Breast epithelium (tissue), 4 donors: ENCODE measurements around the gene SPIB. TPM values are rescaled to one million over a fixed set of nuclear protein-coding genes. Genes with fewer than 3 reads are reported as not detected.

Experiments used
- DNase-seq, 2 donors: peaks; one replicate each; pipeline ENCODE4 v3.0.0-alpha.2; 2019; ENCODE audit warnings: low spot score in 2 of 2
- H3K27ac ChIP-seq, 2 donors: fragments of 200-600 bp; sonication (generic) in 1 of 2; one replicate each; pipeline ENCODE4 v1.5.1; 2016 to 2019; ENCODE audit warnings: mild to moderate bottlenecking in 1 of 2
- H3K27me3 ChIP-seq, 2 donors: fragments of 200-600 bp; sonication (generic) in 1 of 2; one replicate each; pipeline versions ENCODE4 v1.5.1 to v1.6.0; 2017 to 2019; ENCODE audit warnings: control low read depth in 1 of 2, mild to moderate bottlenecking in 1 of 2
- H3K36me3 ChIP-seq: fragments of 200-600 bp; one replicate; pipeline ENCODE4 v1.5.1; 2019
- H3K4me1 ChIP-seq, 2 donors: fragments of 200-600 bp; sonication (generic); one replicate each; pipeline ENCODE4 v1.5.1; 2016 to 2019; ENCODE audit warnings: control low read depth in 1 of 2
- H3K4me3 ChIP-seq, 3 donors: fragments of 200-600 bp; sonication (generic); 1 replicate in 2 of 3; 2 replicates in 1 of 3; pipeline ENCODE4 v1.5.1; 2016 to 2019; ENCODE audit warnings: mild to moderate bottlenecking in 3 of 3, moderate library complexity in 2 of 3
- H3K9me3 ChIP-seq, 2 donors: fragments of 200-600 bp; sonication (generic) in 1 of 2; one replicate each; pipeline ENCODE4 v1.5.1; 2016 to 2019; ENCODE audit warnings: control low read depth in 1 of 2
- POLR2A ChIP-seq: fragments of 450-650 bp; IDR thresholded peaks from one replicate; pipeline ENCODE4 v1.6.1; 2016; ENCODE audit warnings: antibody characterized with exemption, mild to moderate bottlenecking, moderate library complexity
- POLR2AphosphoS5 ChIP-seq, 3 donors: sonication (generic); formaldehyde crosslinking; IDR thresholded peaks; one replicate each; pipeline ENCODE4 v1.6.1; 2017; ENCODE audit warnings: antibody characterized with exemption in 3 of 3
- intact Hi-C: fragments of 100-400 bp; cut with DNase I; formaldehyde crosslinking; loops from one replicate; pipeline ENCODE4 v1.15.1; 2023; ENCODE audit warnings: low total_unique reads
- total RNA-seq, 3 donors: library from RNA; depleted of rRNA; stranded (reverse); fragments of >200 nt; gene quantifications; one replicate each; pipeline ENCODE4 v1.1.0, GENCODE V29; 2016
- TF ChIP-seq, protein P1 (sequence below), 3 donors: fragments of 450-650 bp; IDR thresholded peaks; one replicate each; pipeline ENCODE4 v1.5.1; 2016 to 2017; ENCODE audit warnings: antibody characterized with exemption in 3 of 3, mild to moderate bottlenecking in 3 of 3, moderate library complexity in 3 of 3

SPIB gene
- total RNA-seq, 3 donors from 2014 or later, result 0.33 TPM; not detected in 2

DNA sequence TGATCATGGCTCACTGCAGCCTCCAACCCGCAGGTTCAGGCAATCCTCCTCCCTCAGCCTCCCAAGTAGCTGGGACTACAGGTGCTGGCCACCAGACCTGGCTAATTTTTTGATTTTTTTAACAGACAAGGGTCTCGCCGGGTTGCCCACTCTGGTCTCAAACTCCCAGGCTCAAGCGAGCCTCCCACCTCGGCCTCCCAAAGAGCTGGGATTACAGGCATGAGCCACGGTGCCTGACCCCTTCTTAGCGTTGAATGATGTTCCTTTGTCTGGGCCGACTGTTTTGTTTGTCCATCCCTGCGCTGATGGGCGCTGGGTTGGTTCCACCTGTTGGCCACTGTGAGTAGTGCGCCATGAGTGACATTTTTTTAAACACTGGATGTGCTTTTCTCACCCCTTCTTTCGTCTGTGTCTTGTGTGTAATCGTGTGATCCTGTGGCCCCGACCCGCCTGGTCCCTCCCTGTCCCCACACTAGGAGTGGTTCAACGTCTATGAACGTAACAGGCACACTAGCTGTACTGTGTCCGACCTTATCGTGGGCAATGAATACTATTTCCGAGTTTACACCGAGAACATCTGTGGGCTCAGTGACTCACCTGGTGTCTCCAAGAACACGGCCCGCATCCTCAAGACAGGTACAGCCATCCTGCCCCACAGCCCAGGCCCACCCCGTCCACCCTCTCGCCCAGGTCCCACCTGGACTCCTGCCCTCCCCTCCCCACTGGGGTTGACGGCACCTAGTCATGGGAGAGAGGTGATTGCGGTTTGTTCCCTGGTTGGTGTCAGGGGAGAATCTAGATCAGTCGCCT lies 42.5 kb downstream of the SPIB start:
- no peak overlapping the region for H3K27ac ChIP-seq
- no peaks in the 10 kb centered on the region for H3K4me1 ChIP-seq
- intact Hi-C loops, result no loop called here
- no peak overlapping the region for H3K4me3 ChIP-seq
- peaks cover 3 to 42% of the 10 kb centered on the region in 2 donors for H3K27me3 ChIP-seq
- H3K9me3 ChIP-seq, result no peaks in the 10 kb centered on the region
- H3K36me3 ChIP-seq, result no peaks in the 10 kb centered on the region
- no peak for TF ChIP-seq POLR2A
- TF ChIP-seq, protein P1, sequence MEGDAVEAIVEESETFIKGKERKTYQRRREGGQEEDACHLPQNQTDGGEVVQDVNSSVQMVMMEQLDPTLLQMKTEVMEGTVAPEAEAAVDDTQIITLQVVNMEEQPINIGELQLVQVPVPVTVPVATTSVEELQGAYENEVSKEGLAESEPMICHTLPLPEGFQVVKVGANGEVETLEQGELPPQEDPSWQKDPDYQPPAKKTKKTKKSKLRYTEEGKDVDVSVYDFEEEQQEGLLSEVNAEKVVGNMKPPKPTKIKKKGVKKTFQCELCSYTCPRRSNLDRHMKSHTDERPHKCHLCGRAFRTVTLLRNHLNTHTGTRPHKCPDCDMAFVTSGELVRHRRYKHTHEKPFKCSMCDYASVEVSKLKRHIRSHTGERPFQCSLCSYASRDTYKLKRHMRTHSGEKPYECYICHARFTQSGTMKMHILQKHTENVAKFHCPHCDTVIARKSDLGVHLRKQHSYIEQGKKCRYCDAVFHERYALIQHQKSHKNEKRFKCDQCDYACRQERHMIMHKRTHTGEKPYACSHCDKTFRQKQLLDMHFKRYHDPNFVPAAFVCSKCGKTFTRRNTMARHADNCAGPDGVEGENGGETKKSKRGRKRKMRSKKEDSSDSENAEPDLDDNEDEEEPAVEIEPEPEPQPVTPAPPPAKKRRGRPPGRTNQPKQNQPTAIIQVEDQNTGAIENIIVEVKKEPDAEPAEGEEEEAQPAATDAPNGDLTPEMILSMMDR (IDR thresholded peaks at IDR 0.05), result peak; percentile 75 to 83 (median 82)
- no peak for TF ChIP-seq POLR2AphosphoS5 (IDR thresholded peaks at IDR 0.05)
- DNase-seq, result peak; percentile 40 to 65

DNA sequence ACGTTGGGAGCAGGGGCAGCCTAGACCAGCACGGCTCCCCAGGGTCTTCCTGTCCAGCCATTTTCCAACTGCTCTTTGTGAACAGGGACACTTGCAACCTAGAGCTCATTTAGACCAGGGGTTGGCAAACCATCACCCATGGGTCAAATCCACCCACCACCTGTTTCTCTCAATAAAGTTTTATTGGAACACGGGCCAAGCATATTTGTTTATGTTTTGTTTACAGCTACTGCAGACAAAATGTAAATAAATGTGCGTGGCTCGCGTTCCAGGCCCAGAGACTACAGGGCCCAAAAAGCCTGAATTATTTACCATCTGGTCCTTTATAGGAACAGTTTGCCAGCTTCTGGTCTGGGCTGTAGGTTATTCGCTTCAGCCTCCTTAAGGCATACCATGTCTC lies 44.2 kb downstream of the SPIB start:
- peaks cover 0 to 28% of the 10 kb centered on the region in 2 donors for H3K27me3 ChIP-seq
- H3K27ac ChIP-seq, result no peak overlapping the region
- H3K9me3 ChIP-seq, result no peaks in the 10 kb centered on the region
- no peak for TF ChIP-seq POLR2AphosphoS5 (IDR thresholded peaks at IDR 0.05)
- no peak for DNase-seq
- H3K36me3 ChIP-seq, result no peaks in the 10 kb centered on the region
- no peaks in the 10 kb centered on the region for H3K4me1 ChIP-seq
- intact Hi-C loops, result no loop called here
- H3K4me3 ChIP-seq, result no peak overlapping the region

DNA sequence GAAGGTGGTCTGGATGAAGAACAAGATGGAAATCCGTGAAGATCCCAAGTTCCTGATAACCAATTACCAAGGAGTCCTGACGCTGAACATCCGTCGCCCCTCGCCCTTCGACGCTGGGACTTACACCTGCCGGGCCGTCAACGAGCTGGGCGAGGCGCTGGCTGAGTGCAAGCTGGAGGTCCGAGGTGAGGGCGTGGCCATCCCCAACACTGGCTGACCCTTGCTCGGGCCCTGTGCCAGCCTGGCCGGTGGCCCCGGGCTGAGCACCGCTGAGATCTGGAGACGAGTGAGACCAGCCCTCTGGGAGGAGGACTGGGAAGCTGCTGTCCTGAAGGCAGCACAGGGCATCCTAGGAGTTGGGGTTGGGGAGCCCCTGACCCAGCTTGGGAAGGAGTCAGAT lies 45.6 kb downstream of the SPIB start:
- peaks cover 0 to 17% of the 10 kb centered on the region in 2 donors for H3K27me3 ChIP-seq
- no peaks in the 10 kb centered on the region for H3K4me1 ChIP-seq
- DNase-seq, result no peak
- H3K4me3 ChIP-seq, result no peak overlapping the region
- TF ChIP-seq, protein P1 (IDR thresholded peaks at IDR 0.05), result no peak
- TF ChIP-seq POLR2A, result no peak
- no peak for TF ChIP-seq POLR2AphosphoS5 (IDR thresholded peaks at IDR 0.05)
- H3K27ac ChIP-seq, result no peak overlapping the region
- intact Hi-C loops, result loop anchor here (2.0 kb wide), 1 partner anchor 36 kb away; no protein-coding TSS in a partner anchor
- no peaks in the 10 kb centered on the region for H3K36me3 ChIP-seq
- H3K9me3 ChIP-seq, result no peaks in the 10 kb centered on the region

DNA sequence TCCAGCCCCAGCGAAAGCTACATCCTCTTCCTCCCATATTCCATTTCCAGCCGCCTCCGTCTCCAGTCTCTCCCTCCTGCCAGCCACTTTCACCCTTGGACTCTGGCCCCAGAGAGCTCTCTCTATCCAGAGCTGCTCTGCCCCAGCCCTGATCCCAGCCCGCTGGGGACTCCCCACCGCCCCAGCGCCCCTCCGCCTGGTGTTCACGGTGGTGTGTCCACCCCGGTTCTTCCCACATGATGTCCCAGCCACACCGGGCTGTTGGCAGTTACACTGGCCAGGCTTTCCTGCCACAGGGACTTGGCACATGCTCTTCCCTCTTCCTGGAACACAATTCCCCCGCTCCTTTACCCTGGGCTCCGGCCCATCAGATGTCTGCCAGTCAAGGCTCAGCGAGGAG lies 46.3 kb downstream of the SPIB start:
- intact Hi-C loops, result loop anchor here (2.0 to 5.0 kb wide), 2 partner anchors 36 to 402 kb away; no protein-coding TSS in a partner anchor
- H3K27me3 ChIP-seq, result peaks cover 0 to 12% of the 10 kb centered on the region in 2 donors
- TF ChIP-seq POLR2AphosphoS5 (IDR thresholded peaks at IDR 0.05), result no peak
- no peak for TF ChIP-seq POLR2A
- TF ChIP-seq, protein P1 (IDR thresholded peaks at IDR 0.05), result no peak

DNA sequence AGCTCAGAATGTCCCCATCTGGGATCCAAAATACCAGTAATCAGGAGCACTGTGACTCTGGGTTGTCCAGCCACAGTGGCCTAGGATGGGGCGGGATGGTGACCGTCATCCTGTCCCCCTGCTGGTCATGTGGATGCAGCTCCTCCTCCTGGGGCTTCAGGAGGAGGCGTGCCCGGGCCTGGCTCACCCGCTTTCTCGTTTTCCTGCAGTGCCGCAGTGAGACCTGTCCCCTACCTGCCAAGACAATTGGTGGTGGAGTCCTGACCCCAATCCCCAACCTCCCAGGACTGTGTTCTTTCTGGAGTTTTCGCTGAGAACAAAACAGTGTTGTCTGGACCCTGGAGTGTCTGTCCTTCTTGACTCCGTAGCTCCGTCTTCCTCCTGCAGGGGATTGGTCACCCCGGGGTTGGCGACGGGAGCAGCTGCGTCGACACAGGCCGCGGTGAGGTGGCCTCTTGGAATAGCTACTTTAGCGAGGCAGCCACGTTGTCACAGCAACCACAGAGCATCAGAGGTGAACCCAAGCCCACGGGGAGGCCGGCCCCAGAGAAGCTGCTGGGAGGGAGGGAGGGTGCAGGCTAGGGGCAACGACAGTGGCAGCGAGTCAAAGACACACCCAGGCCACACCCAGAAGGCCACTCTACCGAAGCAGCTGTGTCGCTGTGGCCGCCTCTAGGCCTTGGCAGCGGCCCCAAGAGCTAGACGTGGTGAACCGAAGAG lies 47.4 kb downstream of the SPIB start:
- Histone ChIP-seq H3K9me3 (no peaks in the 10 kb centered on the region), H3K27ac (no peak overlapping the region)
- intact Hi-C loops, result loop anchor here (2.0 to 5.0 kb wide), 2 partner anchors 37 to 401 kb away; no protein-coding TSS in a partner anchor

More for the DNA sequence above, 46.3 kb downstream of the SPIB start:
- Histone ChIP-seq H3K27ac (no peak overlapping the region), H3K4me1 (no peaks in the 10 kb centered on the region), H3K4me3 (no peak overlapping the region), H3K9me3 (no peaks in the 10 kb centered on the region), H3K36me3 (no peaks in the 10 kb centered on the region)
- DNase-seq, result no peak

More for the DNA sequence above, 47.4 kb downstream of the SPIB start:
- Histone ChIP-seq H3K4me1 (no peaks in the 10 kb centered on the region), H3K36me3 (no peaks in the 10 kb centered on the region), H3K4me3 (no peak overlapping the region), H3K27me3 (peaks cover 0 to 9% of the 10 kb centered on the region in 2 donors)
- DNase-seq, result no peak
- TF ChIP-seq, protein P1 (IDR thresholded peaks at IDR 0.05), result no peak
- TF ChIP-seq POLR2A (no peak), POLR2AphosphoS5 (IDR thresholded peaks at IDR 0.05) (no peak)
